A549 (cell line): ENCODE results near the gene RBBP5. TPM values are rescaled to one million over a fixed set of nuclear protein-coding genes. Genes with fewer than 3 reads are reported as not detected.

Source experiments
- ATAC-seq, 2 experiments: fragments of 200-7000 bp in 1 of 2; fragments of >200 bp in 1 of 2; cut with Nextera tagmentation in 1 of 2; cut with Tn5 transposase in 1 of 2; 3 replicates each; pipeline versions ENCODE4 v1.8.0 to v1.9.1; 2018 to 2020; ENCODE audit warnings: mild to moderate bottlenecking in 1 of 2, moderate library complexity in 1 of 2
- CTCF ChIA-PET: fragments of 300-600 bp; sonication (Branson Sonifier 250); formaldehyde crosslinking; extraction: SDS; loops from one replicate; lab custom pipeline; 2021; ENCODE audit warnings: antibody characterized with exemption, inconsistent platforms; lab: Yijun Ruan, JAX
- POLR2A ChIA-PET: fragments of 350-600 bp; formaldehyde crosslinking; extraction: SDS; loops from one replicate; lab custom pipeline; 2021; ENCODE audit warnings: antibody characterized with exemption, inconsistent platforms; lab: Yijun Ruan, JAX
- DNase-seq, 2 experiments: peaks; one replicate each; pipeline versions ENCODE4 v3.0.0 to v3.0.0-alpha.2; 2011 to 2016; ENCODE audit warnings: low read depth in 1 of 2, low spot score in 1 of 2
- FAIRE-seq: peaks from 2 replicates; lab custom pipeline; 2011; peaks lifted over from hg19 to GRCh38; lab: Jason Lieb, UNC
- H3K27ac ChIP-seq, 2 experiments: fragments of >200 bp; sonication (Bioruptor Twin); formaldehyde crosslinking; 3 replicates each; pipeline ENCODE4 v1.5.1; 2016 to 2017
- H3K4me1 ChIP-seq: fragments of >200 bp; sonication (Bioruptor Twin); formaldehyde crosslinking; 3 replicates; pipeline ENCODE4 v1.6.1; 2016
- H3K4me2 ChIP-seq: fragments of >200 bp; sonication (Bioruptor Twin); formaldehyde crosslinking; 3 replicates; pipeline ENCODE4 v1.6.1; 2016
- H3K4me3 ChIP-seq: fragments of >200 bp; sonication (Bioruptor Twin); formaldehyde crosslinking; 3 replicates; pipeline ENCODE4 v1.5.1; 2016
- H3K9me3 ChIP-seq: fragments of >200 bp; sonication (Bioruptor Twin); formaldehyde crosslinking; 3 replicates; pipeline ENCODE4 v1.6.1; 2016
- CBX8 ChIP-seq: fragments of 200-600 bp; sonication (generic); IDR thresholded peaks from 2 replicates; pipeline ENCODE4 v1.6.1; 2016
- CEBPB ChIP-seq, 2 experiments: fragments of >200 bp in 1 of 2; sonication (Bioruptor Twin) in 1 of 2; formaldehyde crosslinking in 1 of 2; IDR thresholded peaks; 2 replicates each; pipeline ENCODE4 v1.6.1; 2012 to 2016
- EHF ChIP-seq: fragments of 250-450 bp; sonication (Bioruptor Pico); IDR thresholded peaks from 2 replicates; pipeline ENCODE4 v1.5.0; 2020; ENCODE audit warnings: mild to moderate bottlenecking
- ESRRA ChIP-seq: fragments of 150-350 bp; IDR thresholded peaks from 2 replicates; pipeline ENCODE4 v1.6.1; 2014; ENCODE audit warnings: mild to moderate bottlenecking, low read length, borderline replicate concordance
- HOXB13 ChIP-seq: fragments of 250-450 bp; sonication (Bioruptor Pico); IDR thresholded peaks from 2 replicates; pipeline ENCODE4 v1.5.0; 2020; ENCODE audit warnings: low read depth, mild to moderate bottlenecking, moderate library complexity
- JUNB ChIP-seq: fragments of >200 bp; sonication (Bioruptor Twin); formaldehyde crosslinking; IDR thresholded peaks from 2 replicates; pipeline ENCODE4 v1.6.1; 2016
- KDM1A ChIP-seq: fragments of 200-600 bp; sonication (generic); IDR thresholded peaks from 2 replicates; pipeline ENCODE4 v1.6.1; 2016; ENCODE audit warnings: low read depth, mild to moderate bottlenecking
- KDM5A ChIP-seq: fragments of 200-600 bp; sonication (generic); IDR thresholded peaks from 2 replicates; pipeline ENCODE4 v1.6.1; 2016; ENCODE audit warnings: antibody characterized with exemption, mild to moderate bottlenecking
- MAFK ChIP-seq: fragments of 450-650 bp; IDR thresholded peaks from 2 replicates; pipeline ENCODE4 v1.6.1; 2014; ENCODE audit not compliant: partially characterized antibody
- MAZ ChIP-seq: fragments of 150-350 bp; IDR thresholded peaks from 2 replicates; pipeline ENCODE4 v1.6.1; 2014; ENCODE audit warnings: antibody characterized with exemption, low read depth, low read length, borderline replicate concordance
- MYC ChIP-seq: IDR thresholded peaks from 2 replicates; pipeline ENCODE4 v1.6.1; 2012; ENCODE audit warnings: mild to moderate bottlenecking, inconsistent platforms, low read length, improper control_type of control experiment, borderline replicate concordance
- NFE2L2 ChIP-seq: fragments of 150-350 bp; conservative IDR thresholded peaks from 2 replicates; pipeline ENCODE4 v1.6.1; 2014; ENCODE audit warnings: low read length
- NPAS2 ChIP-seq: fragments of 250-450 bp; sonication (Bioruptor Pico); IDR thresholded peaks from 2 replicates; pipeline ENCODE4 v1.8.0; 2022; ENCODE audit warnings: mild to moderate bottlenecking, moderate library complexity, borderline replicate concordance
- PHF8 ChIP-seq: fragments of 200-600 bp; sonication (generic); IDR thresholded peaks from 2 replicates; pipeline ENCODE4 v1.6.1; 2016; ENCODE audit warnings: low read depth, mild to moderate bottlenecking, antibody characterized with exemption, moderate library complexity, borderline replicate concordance
- POLR2A ChIP-seq: IDR thresholded peaks from 2 replicates; pipeline ENCODE4 v1.6.1; 2012; ENCODE audit warnings: mild to moderate bottlenecking, low read length
- RARB ChIP-seq: fragments of 250-450 bp; sonication (Bioruptor Pico); IDR thresholded peaks from 2 replicates; pipeline ENCODE4 v1.8.0; 2021; ENCODE audit warnings: mild to moderate bottlenecking, moderate library complexity
- RFX5 ChIP-seq: fragments of 450-650 bp; IDR thresholded peaks from 2 replicates; pipeline ENCODE4 v1.7.1; 2014; ENCODE audit warnings: antibody characterized with exemption, mild to moderate bottlenecking, moderate library complexity
- SREBF2 ChIP-seq: fragments of 450-650 bp; IDR thresholded peaks from 2 replicates; pipeline ENCODE4 v1.6.1; 2014; ENCODE audit warnings: mild to moderate bottlenecking, moderate library complexity
- ZNF302 ChIP-seq: fragments of 250-450 bp; sonication (Bioruptor Pico); IDR thresholded peaks from 2 replicates; pipeline ENCODE4 v1.9.0; 2021; ENCODE audit warnings: inconsistent platforms, mild to moderate bottlenecking, moderate library complexity
- ZSCAN20 ChIP-seq: fragments of 250-450 bp; sonication (Bioruptor Pico); IDR thresholded peaks from 2 replicates; pipeline ENCODE4 v1.8.0; 2022; ENCODE audit warnings: mild to moderate bottlenecking, moderate library complexity
- WGBS: methylation state at CpG from one replicate; pipeline ENCODE4 v1.1.6; 2017; ENCODE audit errors: missing lambda C conversion rate; 5-methylcytosine and 5-hydroxymethylcytosine counted together
- polyA plus RNA-seq, 4 experiments: library from polyadenylated mRNA; depleted of rRNA in 3 of 4; stranded (reverse); fragments of >200 nt; fragmentation: RNase III in 1 of 4; extraction: RNeasy Plus Mini Kit Qiagen cat#74134 plus additional on column Dnase treatment in 1 of 4; gene quantifications; 2 replicates in 3 of 4; 3 replicates in 1 of 4; pipeline ENCODE4 v1.2.3, GENCODE V29; 2011 to 2017
- TF ChIP-seq, protein P1 (sequence below): fragments of 250-450 bp; sonication (Bioruptor Pico); IDR thresholded peaks from 2 replicates; pipeline ENCODE4 v1.5.0; 2020; ENCODE audit warnings: low read depth, mild to moderate bottlenecking, moderate library complexity
- TF ChIP-seq, protein P2 (sequence below): fragments of 200-600 bp; sonication (generic); IDR thresholded peaks from 2 replicates; pipeline ENCODE4 v1.6.1; 2016; ENCODE audit warnings: antibody characterized with exemption, mild to moderate bottlenecking, moderate library complexity
- TF ChIP-seq, protein P3 (sequence below): IDR thresholded peaks from 2 replicates; pipeline ENCODE4 v1.6.1; 2012
- TF ChIP-seq, protein P4 (sequence below): fragments of 150-350 bp; IDR thresholded peaks from 2 replicates; pipeline ENCODE4 v1.6.1; 2014; ENCODE audit warnings: low read depth, mild to moderate bottlenecking, low read length

The RBBP5 gene
- polyA plus RNA-seq, 2 of the 4 experiments (the other 2 are of a cell fraction): 15.9 to 21.8 TPM

GRCh38 chr1:205082431-205082830, 39.3 kb downstream of the RBBP5 start:
- no peak for FAIRE-seq
- Histone ChIP-seq H3K9me3 (no peaks in the 10 kb centered on the region), H3K4me3 (no peak overlapping the region), H3K27ac (no peak overlapping the region), H3K4me2 (no peak overlapping the region), H3K4me1 (no peaks in the 10 kb centered on the region)
- ChIA-PET POLR2A (no interaction called here), CTCF (interaction anchor here (0.7 to 15.7 kb wide), 4 partner anchors 12 to 93 kb away, joined by 3 to 134 read pairs (median 10); no protein-coding TSS in a partner anchor)
- 88% methylated on average over 4 of the region's 4 CpGs for WGBS
- no peak for DNase-seq
- no peak for ATAC-seq
- TF ChIP-seq ZSCAN20 (CRISPR knock-in tag) (no peak), CBX8 (no peak), NPAS2 (no peak), HOXB13 (CRISPR knock-in tag) (no peak), EHF (CRISPR knock-in tag) (no peak), MAZ (no peak), RFX5 (no peak)
- TF ChIP-seq, protein P1, sequence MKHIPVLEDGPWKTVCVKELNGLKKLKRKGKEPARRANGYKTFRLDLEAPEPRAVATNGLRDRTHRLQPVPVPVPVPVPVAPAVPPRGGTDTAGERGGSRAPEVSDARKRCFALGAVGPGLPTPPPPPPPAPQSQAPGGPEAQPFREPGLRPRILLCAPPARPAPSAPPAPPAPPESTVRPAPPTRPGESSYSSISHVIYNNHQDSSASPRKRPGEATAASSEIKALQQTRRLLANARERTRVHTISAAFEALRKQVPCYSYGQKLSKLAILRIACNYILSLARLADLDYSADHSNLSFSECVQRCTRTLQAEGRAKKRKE (CRISPR knock-in tag): no peak
- TF ChIP-seq, all 56 proteins: peak for 0

DNA sequence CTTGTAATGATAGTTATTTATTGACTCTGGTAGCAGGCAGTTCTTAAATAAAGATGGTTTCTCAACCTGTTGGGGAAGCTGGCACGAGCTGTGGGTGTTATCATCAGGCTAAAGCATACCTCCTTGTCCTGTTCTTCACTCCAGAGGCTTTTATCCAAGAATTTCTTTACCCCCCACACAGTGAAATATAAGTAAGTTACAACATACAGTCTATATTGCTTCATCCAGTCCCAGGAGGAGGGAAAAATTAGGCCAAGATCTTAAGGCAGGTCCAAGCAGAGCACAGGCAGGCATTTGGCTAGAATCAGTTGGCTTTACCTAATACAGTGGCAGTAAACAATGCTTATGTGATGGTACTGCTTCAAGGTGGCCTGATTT, 43.9 kb downstream of the RBBP5 start:
- DNase-seq (no peak), ATAC-seq (no peak), FAIRE-seq (no peak)
- no peak overlapping the region for H3K4me2 ChIP-seq
- no peaks in the 10 kb centered on the region for H3K9me3 ChIP-seq
- H3K4me3 ChIP-seq: no peak overlapping the region
- no peak for TF ChIP-seq JUNB
- no peak for TF ChIP-seq MAZ
- TF ChIP-seq NFE2L2: no peak
- no peak for TF ChIP-seq KDM1A
- TF ChIP-seq RARB (CRISPR knock-in tag): no peak
- TF ChIP-seq, protein P2, sequence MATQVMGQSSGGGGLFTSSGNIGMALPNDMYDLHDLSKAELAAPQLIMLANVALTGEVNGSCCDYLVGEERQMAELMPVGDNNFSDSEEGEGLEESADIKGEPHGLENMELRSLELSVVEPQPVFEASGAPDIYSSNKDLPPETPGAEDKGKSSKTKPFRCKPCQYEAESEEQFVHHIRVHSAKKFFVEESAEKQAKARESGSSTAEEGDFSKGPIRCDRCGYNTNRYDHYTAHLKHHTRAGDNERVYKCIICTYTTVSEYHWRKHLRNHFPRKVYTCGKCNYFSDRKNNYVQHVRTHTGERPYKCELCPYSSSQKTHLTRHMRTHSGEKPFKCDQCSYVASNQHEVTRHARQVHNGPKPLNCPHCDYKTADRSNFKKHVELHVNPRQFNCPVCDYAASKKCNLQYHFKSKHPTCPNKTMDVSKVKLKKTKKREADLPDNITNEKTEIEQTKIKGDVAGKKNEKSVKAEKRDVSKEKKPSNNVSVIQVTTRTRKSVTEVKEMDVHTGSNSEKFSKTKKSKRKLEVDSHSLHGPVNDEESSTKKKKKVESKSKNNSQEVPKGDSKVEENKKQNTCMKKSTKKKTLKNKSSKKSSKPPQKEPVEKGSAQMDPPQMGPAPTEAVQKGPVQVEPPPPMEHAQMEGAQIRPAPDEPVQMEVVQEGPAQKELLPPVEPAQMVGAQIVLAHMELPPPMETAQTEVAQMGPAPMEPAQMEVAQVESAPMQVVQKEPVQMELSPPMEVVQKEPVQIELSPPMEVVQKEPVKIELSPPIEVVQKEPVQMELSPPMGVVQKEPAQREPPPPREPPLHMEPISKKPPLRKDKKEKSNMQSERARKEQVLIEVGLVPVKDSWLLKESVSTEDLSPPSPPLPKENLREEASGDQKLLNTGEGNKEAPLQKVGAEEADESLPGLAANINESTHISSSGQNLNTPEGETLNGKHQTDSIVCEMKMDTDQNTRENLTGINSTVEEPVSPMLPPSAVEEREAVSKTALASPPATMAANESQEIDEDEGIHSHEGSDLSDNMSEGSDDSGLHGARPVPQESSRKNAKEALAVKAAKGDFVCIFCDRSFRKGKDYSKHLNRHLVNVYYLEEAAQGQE: no peak
- no peak for TF ChIP-seq MAFK
- TF ChIP-seq ZNF302: no peak
- no peak for TF ChIP-seq HOXB13 (CRISPR knock-in tag)
- no peak for TF ChIP-seq SREBF2
- no peak for TF ChIP-seq KDM5A
- no peak for TF ChIP-seq POLR2A
- TF ChIP-seq EHF (CRISPR knock-in tag): no peak
- TF ChIP-seq MYC: no peak
- TF ChIP-seq, protein P3, sequence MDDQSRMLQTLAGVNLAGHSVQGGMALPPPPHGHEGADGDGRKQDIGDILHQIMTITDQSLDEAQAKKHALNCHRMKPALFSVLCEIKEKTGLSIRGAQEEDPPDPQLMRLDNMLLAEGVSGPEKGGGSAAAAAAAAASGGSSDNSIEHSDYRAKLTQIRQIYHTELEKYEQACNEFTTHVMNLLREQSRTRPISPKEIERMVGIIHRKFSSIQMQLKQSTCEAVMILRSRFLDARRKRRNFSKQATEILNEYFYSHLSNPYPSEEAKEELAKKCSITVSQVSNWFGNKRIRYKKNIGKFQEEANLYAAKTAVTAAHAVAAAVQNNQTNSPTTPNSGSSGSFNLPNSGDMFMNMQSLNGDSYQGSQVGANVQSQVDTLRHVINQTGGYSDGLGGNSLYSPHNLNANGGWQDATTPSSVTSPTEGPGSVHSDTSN: no peak
- TF ChIP-seq, protein P4, sequence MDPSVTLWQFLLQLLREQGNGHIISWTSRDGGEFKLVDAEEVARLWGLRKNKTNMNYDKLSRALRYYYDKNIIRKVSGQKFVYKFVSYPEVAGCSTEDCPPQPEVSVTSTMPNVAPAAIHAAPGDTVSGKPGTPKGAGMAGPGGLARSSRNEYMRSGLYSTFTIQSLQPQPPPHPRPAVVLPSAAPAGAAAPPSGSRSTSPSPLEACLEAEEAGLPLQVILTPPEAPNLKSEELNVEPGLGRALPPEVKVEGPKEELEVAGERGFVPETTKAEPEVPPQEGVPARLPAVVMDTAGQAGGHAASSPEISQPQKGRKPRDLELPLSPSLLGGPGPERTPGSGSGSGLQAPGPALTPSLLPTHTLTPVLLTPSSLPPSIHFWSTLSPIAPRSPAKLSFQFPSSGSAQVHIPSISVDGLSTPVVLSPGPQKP: no peak
- TF ChIP-seq PHF8: no peak
- TF ChIP-seq CEBPB (IDR thresholded peaks at IDR 0.05): no peak
- TF ChIP-seq ESRRA: no peak
- CTCF ChIA-PET: interaction anchor here (0.9 to 15.7 kb wide), 5 partner anchors 9 to 89 kb away, joined by 3 to 134 read pairs (median 3); no protein-coding TSS in a partner anchor
- H3K27ac ChIP-seq: no peak overlapping the region
- POLR2A ChIA-PET: no interaction called here
- H3K4me1 ChIP-seq: no peaks in the 10 kb centered on the region
- WGBS: 76% methylated on average over 1 of the region's 1 CpG
